MM.1S (cell line): Measurements from ENCODE around the gene NAB2.

Experiments used
- CTCF ChIP-seq: fragments of 300-600 bp; sonication (generic); IDR thresholded peaks from 2 replicates; pipeline ENCODE4 v1.5.1; 2016; ENCODE audit warnings: antibody characterized with exemption, low read length, mixed read lengths
- EZH2 ChIP-seq: fragments of 300-600 bp; sonication (generic); optimal IDR thresholded peaks from 2 replicates; pipeline ENCODE3; 2017; ENCODE audit warnings: low read depth, mild to moderate bottlenecking, antibody characterized with exemption, low read length, mixed read lengths
- EZH2phosphoT487 ChIP-seq: fragments of 300-600 bp; sonication (generic); IDR thresholded peaks from 2 replicates; pipeline ENCODE4 v1.6.1; 2018; ENCODE audit warnings: antibody characterized with exemption, low read length

- TF ChIP-seq CTCF, result no peak
- TF ChIP-seq EZH2, result no peak
- no peak for TF ChIP-seq EZH2phosphoT487
Measured at GRCh38 chr12:57080855-57081254, 8.1 kb upstream of the NAB2 start.
